Tibial nerve (tissue), 3 donors: Measurements from ENCODE around the gene EML5.

Source experiments
- CTCF ChIP-seq, 5 experiments: fragments of 200-600 bp in 3 of 5; fragments of 450-650 bp in 2 of 5; sonication (generic) in 3 of 5; IDR thresholded peaks; one replicate each; pipeline ENCODE4 v1.5.1; 2016 to 2019; ENCODE audit warnings: antibody characterized with exemption in 5 of 5, mild to moderate bottlenecking in 3 of 5, moderate library complexity in 2 of 5
- POLR2A ChIP-seq, 2 donors: fragments of 450-650 bp; IDR thresholded peaks; one replicate each; pipeline ENCODE4 v1.6.1; 2017; ENCODE audit warnings: antibody characterized with exemption in 2 of 2, mild to moderate bottlenecking in 2 of 2, moderate library complexity in 2 of 2

DNA sequence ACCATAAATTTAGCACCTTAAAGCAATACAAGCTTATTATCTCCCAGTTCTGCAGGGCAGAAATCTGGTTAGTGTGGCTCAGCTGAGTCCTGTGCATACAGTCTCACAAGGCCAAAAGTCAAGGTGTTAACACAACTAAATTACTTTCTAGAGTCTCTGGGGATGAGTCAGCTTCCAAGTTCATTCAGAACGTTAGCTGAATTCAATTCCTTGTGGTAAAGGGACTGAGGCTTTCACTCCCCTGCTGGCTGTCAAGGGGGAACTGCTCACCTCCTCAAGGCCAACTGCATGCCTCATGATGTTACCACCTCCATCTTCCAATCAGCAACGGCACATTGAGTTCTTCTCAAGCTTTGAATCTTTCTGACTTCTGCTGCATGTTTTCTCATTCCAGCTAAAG is 27.6 kb downstream of the EML5 start:
- TF ChIP-seq CTCF (IDR thresholded peaks at IDR 0.05) (no peak), POLR2A (IDR thresholded peaks at IDR 0.05) (no peak)
